GM19463 (cell line): ENCODE data around the gene SCYL3.
"Not testable (repeated sequence)": the region's sequence is repeated elsewhere in the genome, so short reads cannot be mapped to it uniquely, and the experiment has no call there.

Experiments
- ATAC-seq: cut with Tn5 transposase; IDR thresholded peaks from one replicate; pipeline ENCODE4 v1.9.1; 2021; ENCODE audit warnings: mild to moderate bottlenecking, moderate library complexity; ENCODE audit not compliant: unreplicated experiment

The SCYL3 gene

DNA sequence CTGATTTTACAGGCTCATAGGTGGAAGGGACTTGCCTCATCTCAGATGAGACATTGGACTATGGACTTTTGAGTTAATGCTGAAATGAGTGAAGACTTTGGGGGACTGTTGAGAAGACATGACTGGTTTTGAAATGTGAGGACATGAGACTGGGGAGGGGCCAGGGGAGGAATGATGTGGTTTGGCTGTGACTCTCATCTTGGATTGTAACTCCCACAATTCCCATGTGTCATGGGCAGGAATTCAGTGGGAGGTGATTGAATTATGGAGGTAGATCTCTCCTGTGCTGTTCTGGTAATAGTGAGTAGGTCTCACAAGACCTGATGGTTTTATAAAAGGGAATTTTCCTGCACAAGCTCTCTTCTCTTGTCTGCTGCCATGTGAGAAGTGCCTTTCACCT is 20.8 kb downstream of the SCYL3 start:
- ATAC-seq = no peak

DNA sequence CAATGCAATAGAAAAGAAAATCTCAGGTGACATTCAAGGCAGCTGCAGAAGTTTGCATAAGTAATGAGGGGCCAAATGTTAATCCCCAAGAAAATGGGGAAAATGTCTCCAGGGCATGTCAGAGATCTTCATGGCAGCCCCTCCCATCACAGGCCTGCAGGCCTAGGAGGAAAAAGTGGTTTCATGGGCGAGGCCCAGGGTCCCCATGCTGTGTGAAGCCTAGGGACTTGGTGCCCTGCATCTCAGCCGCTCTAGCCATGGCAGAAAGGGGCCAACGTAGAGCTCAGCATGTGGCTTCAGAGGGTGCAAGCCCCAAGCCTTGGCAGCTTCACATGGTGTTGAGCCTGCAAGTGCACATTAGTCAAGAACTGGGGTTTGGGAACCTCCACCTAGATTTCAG is 21.7 kb downstream of the SCYL3 start:
- not testable (repeated sequence) for ATAC-seq

DNA sequence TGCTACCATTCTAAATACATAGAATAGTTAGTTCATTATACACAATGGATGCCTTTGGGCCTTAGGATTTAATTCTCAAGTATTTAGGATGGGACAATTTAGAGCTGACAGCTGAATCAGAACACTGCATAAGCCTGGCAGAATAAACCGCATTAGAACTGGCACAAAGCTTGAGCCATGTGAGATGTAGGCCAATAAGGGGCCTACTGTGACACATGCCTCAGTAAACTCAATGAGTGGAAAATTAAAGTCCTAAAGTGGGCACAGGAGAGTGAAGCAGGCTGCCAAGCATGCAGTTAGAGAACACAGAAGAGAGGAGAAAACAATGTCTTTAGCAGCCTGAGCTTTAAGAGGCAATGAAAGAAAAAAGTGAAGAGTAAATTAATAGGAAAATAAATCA is 24.3 kb downstream of the SCYL3 start:
- no peak for ATAC-seq

DNA sequence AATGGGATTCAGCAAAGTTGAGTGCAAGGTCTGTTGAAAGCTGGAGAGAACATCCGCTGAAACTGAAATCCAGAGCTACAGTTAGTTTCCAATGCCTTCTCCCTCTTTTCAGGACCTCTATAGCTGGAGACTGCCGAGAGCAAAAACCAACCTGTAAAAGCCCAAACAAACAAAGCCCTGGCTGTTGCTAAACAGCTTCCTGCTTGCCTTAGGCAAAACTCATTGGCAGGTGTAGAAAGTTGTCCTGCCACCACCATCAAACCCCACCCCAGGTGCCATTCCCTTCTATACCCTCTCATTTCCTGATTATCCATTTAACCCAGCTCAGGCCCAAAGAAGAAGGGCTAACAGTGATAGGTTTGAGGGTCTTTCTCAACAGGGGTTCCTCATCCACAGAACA is 24.7 kb downstream of the SCYL3 start:
- no peak for ATAC-seq

DNA sequence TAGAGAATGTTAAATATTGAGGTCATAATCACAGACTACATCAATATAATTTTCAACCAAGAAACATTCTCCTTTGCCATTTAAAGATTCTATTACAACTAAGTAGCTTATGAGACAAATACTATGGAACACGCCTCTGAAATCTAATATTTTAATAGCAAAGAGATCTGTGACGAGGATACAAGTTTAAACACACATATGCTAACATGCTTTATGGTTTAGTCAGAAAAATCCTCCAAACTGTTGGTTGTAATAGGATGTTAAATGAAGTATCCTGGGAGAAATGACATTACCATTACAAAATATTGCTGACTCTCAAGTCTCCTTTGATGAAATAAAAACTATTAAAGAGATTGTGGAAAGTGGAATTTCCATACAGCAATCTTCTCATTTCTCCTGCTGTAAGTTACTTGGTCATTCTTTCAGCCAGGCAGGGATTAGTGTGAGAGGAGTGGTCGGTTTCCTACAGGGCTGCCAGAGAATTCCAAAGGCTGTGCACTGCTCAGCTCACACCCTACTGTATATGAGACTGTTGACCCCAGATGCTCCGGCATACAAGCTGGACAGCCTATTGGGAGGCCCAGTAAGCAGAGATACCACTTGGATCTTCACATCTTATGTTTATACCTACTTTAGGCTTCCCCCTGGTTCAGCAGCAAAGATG is 26.6 kb downstream of the SCYL3 start:
- ATAC-seq = no peak

DNA sequence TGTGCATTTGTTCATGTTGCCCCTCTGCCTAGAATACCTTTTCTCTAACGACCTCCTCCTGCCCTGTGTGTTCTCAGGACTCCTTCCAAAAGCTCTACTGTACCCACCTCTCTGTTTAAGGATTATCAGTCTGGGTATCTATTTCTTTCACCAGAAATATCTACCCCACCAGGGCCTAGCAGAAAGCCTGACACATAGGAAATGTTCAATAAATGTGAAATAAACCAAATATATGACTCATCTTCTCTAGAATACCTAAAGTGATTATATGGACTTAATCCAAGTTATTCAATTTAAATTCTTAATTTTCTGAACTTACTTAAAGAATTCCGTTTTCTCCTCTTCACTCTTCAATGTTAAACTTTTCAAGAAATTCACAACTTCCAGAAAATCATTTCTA is 27.1 kb downstream of the SCYL3 start:
- no peak for ATAC-seq

DNA sequence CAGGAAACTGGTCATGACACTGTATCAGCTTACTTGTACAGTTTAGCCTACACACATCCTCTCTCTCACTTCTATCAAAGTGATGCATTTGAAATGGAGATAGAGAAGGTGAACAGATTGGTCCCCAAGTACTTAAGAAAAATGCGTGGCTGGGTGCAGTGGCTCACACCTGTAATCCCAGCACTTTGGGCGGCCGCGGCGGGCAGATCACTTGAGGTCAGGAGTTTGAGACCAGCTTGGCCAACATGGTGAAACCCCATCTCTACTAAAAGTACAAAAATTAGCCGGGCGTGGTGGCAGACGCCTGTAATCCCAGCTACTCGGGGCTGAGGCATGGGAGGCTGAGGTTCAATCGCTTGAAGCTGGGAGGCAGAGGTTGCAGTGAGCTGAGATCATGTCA is 29.2 kb downstream of the SCYL3 start:
- ATAC-seq = not testable (repeated sequence)

DNA sequence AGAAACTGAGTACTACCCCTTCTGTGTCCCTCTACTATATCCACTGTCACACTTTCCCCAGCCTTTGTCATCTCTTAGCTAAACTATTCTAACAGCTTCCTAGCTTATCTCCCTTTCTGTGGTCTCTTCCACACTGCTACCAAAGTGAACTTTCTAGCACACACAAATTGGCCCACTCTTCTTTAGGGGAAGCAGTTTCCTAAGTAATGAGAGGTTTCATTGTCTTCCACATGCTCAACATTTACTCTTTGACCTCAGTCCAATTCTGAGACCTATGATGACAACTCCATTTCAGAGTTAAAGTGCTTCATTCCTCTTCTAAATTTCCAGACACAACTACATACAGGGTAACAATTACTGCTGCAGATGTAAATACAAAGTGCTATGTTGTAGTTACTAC is 32.9 kb downstream of the SCYL3 start:
- ATAC-seq = no peak

DNA sequence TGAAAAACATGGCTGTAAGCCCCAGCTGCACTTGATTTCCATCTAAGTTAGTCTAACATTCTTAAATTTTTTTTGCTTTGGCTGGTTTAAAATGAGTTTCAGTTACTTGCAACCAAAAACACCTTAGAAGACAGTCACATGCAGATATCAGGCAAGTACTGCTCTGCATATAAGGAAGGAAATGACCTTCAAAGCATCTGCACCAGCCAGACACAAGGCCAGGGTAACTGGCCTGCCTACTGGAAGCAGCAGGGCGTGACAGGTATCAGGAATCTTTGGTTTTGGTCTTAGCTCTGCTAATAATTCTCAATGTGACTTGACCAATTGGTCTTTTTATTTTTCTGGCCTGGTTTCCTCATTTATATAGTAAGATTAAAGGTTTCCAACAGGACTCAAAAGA is 33.5 kb downstream of the SCYL3 start:
- ATAC-seq = peak; percentile 58

DNA sequence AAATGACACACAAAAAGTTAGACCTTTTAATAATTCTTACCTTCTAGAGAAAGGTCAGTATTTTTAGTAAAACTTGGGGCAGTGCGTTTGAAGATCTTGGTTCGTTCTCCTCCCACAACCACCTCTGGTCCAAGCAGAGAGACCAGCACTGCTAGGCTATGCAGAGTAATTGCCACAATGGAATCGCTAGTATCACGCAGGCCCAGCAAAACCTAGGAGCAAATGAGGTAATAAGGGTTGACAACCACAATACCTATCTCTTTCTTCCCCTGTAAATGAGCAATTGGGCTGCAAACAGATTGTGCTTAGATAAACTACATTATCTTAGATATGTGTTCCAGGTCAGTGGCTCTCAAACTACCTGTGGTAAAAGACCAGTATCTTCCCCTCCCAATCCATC is 34.7 kb downstream of the SCYL3 start:
- no peak for ATAC-seq

DNA sequence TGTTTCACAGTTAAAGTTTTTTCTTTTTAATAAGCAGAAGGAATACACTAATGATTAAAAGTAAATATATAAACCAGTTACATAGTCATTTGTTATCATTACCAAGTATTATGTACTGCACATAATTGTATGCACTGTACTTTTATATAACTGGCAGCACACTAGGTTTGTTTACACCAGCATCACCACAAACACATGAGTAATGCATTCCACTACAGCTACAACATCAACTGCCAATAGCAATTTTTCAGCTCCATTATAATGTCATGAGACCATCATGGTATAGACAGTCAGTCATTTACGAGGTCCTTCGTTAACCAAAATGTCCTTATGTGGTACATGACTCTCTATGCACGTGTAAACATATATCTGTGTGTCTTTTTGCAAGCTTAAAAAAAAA is 35.2 kb downstream of the SCYL3 start:
- ATAC-seq = no peak

DNA sequence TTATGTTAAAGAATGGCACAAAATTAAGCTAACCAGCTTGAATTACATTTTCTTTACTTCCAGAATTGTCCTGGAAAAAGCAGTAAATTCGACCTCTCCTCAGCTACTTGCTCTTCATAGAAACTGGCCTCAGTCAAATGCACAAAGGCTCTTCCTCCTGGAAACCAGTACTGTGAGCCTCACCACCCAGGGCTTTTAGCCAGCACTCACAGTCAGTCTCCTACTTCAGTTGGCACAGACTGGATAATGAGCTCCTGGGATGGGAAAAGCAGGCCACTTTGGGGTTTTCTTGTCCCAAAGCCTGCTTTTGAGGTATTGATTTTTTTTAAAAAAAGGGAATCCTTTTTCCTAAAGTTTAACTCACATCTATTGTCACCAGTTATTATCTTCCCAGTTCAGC is 40.4 kb downstream of the SCYL3 start:
- ATAC-seq = no peak

DNA sequence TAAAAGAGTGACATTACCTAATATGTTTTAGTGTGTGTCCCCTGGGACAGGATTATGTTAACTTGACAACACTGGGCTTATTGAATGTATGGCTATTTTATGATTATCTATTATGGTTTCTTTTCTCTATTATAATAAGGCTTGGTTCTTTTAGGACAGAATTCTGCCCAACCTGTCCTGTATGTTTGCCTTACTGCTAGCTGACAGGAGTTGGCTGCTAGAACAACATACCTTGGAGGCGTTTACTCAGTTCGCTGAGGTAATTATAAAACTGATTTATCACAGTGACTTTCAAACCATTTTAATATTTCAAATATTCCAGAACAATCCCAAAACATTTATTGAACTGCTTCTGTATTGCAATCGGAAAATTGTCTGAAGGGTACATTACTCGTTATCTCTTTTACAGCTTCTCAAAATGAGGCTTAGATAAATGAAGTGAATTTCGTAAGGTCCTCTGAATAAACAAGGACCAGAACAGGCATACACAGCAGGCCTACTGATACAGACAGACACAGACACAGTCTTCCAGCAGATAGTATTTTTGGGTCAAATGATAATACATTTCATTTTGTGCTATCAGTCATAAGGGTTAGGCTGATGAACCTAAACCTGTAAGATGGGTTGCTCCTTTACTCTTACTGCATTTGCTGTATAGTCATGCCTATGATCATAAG is 44.2 kb downstream of the SCYL3 start:
- no peak for ATAC-seq

DNA sequence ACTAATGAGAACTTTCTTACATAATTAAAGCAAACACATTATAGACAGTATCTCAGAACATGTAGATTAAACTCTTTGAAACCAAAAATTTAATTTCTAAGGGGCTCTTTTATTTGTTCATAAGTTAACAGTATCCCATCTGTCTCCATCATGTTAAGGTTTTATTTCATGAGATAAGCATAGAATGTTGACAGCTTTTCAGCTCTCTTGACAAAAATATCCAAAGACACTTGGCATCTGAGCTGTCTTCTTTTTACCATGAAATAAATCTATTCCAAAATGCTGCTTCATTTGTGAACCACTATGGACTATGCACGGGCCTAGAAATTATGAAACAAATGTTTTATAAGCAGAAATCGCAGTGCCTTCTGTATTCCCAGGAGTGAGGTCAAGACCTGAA is 45.2 kb downstream of the SCYL3 start:
- no peak for ATAC-seq

DNA sequence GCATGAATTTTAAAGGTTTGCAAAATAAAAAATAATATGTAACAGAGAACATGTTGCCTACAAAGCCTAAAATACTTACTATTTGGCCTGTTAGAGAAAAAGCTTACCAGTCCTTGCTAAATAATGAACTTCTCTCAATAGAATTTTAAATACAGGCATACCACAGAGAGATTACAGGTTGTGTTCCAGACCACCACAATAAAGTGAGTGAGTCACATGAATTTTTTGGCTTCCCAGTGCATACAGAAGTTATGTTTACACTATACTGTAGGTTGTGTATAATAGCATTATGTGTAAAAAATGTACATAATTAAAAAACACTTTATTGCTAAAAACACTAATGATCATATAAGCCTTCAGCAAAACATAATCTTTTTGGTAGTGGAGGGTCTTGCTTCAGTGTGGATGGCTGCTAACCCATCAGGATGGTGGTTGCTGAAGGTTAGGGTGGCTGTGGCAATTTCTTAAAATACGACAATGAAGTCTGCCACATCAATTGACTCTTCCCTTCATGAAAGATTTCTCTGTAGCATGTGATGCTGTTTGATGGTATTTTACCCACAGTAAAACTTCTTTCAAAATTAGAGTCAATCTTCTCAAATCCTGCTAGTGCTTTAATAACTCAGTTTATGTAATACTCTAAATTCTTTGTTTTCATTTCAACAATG is 48.6 kb downstream of the SCYL3 start:
- ATAC-seq = no peak

DNA sequence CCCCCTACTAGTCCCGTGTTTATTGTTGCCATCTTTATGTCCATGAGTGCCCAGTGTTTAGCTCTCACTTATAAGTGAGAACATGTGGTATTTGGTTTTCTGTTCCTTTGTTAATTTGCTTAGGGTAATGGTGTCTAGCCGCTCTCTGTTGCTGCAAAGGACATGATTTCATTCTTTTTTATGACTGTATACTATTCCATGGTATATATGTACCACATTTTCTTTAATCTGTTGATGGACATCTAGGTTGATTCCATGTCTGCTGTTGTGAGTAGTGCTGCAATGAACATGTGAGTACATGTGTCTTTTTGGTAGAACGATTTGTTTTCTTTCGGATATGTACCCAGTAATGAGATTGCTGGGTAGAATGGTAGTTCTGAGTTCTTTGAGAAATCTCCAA is 54.8 kb downstream of the SCYL3 start:
- no peak for ATAC-seq

DNA sequence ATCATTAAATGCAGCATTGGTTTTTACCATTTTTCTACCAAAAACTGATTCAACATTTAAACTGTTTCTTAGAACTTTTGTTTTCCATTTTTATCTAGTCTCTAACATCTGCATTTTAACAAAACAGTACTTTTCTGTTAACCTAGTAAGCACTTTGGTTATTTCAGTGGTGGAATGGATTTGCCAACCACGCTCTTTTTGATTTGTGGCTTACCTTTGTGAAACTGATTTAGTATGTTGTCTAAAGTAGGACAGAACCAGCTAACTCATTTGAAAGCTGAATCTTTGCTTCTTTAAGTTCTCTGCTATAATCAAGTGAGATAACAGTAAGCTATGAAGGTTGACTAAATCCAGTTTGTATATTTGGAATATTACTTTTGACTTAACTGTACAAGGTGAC is 57.5 kb downstream of the SCYL3 start:
- no peak for ATAC-seq

DNA sequence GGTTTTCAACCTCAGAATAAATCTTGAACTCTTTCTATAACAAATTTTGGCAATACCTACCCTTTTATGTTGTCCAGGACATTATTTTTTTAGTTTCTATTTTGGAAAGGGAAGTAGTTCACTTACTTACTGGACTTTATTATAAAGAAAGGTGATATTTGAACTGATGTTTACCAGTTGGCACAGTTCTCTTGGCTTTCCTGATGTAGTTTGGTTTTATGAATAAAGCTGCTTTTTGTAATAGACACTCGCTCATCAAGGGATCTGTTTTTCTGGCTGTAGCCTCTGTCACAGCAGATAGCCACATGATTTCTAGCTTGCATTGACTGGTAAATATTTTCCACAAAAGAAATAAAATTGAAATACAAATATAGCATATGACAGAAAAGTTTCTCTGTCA is 58.0 kb downstream of the SCYL3 start:
- ATAC-seq = no peak

DNA sequence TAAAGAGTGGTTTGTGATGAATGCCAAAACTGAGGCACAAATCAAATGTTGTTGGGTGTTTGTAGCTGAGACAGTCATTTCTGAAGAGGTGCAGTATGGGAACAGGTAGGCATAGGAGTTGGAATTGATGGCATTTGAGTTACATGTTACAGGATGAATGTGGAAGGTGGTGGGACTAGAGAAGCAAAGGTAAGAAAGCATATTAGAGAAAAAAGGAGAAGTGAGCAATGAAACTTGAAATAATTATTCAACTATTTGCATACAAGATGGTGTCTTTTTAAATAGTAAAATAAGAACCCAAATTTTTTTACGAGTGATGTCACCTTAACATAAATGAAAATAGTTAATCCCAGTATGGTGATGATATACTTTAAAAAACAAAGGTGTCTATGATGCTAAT is 58.8 kb downstream of the SCYL3 start:
- ATAC-seq = no peak

DNA sequence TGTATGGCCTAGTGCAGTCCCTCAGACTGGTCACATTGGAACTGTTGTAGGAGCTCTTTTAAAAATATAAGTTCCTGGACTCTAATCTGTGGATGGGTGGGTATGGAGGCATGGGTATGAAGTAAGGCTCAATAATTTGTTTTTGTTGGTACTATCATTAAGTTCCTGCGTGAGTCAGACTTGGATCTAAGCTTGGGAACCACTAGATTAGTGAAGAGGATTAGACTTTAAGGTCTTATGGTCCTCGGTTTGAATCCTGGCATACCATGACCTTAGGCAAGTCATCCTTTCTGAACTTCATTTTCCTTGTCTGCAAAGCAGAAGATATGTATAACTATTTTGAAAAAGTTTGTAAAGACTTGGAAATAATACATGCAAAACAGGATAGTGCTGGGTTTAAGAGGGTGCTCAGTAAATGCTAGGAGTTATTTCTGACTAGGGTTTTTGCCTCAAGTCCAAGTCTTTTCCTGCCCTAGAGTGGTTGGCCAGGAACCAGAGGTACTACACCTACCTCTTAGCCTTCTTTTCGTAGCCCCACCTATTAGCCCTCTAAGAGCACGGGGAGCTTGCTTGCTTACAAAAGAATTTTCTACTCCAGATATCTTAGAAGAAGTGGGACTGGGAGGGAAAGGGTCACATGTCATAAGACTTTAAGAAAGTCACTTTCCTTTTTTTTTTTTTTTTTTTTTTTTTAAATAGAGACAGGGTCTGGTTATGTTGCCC is 60.4 kb downstream of the SCYL3 start:
- ATAC-seq = no peak

DNA sequence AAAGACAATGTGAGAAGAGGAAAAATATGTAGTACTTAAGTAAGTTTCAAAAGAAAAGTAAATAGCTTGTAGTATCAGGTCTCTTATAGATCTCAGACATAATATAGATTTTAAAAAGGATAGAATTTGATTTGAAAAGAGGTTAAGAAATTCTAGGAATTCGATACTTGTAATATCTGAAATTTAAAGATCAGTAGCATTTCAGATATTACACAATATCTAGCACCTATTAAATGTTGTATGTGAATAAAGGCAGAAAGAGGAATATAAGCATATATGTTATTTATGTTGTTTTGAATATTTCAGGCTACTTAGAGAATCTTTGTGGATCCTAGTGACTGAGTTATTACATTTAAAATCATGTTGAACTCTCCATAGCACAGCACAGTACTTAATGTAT is 64.0 kb downstream of the SCYL3 start:
- no peak for ATAC-seq

DNA sequence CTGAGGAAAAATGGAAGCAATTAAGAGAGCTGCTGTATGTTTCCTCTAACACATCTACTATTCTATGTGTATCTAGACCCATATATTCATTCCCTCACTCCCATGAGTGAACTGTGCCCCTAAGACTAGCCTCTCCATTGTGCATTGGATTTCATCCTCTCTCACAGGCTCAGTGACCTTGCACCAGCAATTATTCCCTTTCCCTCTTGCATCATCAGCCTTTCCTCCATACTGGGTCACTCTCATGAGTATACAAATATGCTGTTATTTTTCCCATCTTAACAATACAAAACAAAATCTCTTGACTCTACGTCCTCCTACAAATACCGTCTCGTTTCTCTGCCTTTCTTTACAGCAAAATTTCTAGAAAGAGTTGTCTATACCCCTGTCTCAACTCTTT is 69.5 kb downstream of the SCYL3 start:
- ATAC-seq = no peak
